HFFc6 (cell line): Measurements from ENCODE around the gene COL2A1. TPM values are rescaled to one million over a fixed set of nuclear protein-coding genes. Genes with fewer than 3 reads are reported as not detected.

Source experiments
- DNase-seq: peaks from one replicate; pipeline ENCODE4 v3.0.0-alpha.2; 2018
- H3K27ac Mint-ChIP-seq: 2 replicates; pipeline ENCODE4 v1.8.0; 2020; ENCODE audit warnings: mild to moderate bottlenecking, mixed read lengths
- H3K27me3 Mint-ChIP-seq: 2 replicates; pipeline ENCODE4 v1.8.0; 2021; ENCODE audit warnings: mild to moderate bottlenecking, moderate library complexity, mixed read lengths; ENCODE audit not compliant: insufficient read depth
- H3K36me3 Mint-ChIP-seq: 2 replicates; pipeline ENCODE4 v1.8.0; 2021; ENCODE audit warnings: low read depth, mixed read lengths
- H3K4me1 Mint-ChIP-seq: 2 replicates; pipeline ENCODE4 v1.8.0; 2020; ENCODE audit warnings: low read depth, mixed read lengths
- H3K4me3 Mint-ChIP-seq: 2 replicates; pipeline ENCODE4 v1.8.0; 2020; ENCODE audit warnings: mild to moderate bottlenecking, moderate library complexity, mixed read lengths
- H3K9me3 Mint-ChIP-seq: 2 replicates; pipeline ENCODE4 v1.8.0; 2020; ENCODE audit warnings: mild to moderate bottlenecking, mixed read lengths
- CTCF ChIP-seq: fragments of 200-600 bp; sonication (generic); IDR thresholded peaks from 2 replicates; pipeline ENCODE4 v1.5.0; 2021; ENCODE audit warnings: antibody characterized with exemption, mild to moderate bottlenecking
- total RNA-seq, 6 experiments: library from RNA; stranded (reverse); fragmentation: NEBNext Ultra II Directional; extraction: Animal tissue kit (Norgen Biotek cat#: 25700); gene quantifications; 2 replicates in 1 of 6; 3 replicates in 5 of 6; pipeline ENCODE4 v1.2.3, GENCODE V29; 2021

Gene COL2A1
- total RNA-seq, 6 experiments from 2014 or later: not detected

- no peaks in the 10 kb centered on the region for H3K9me3 Mint-ChIP-seq
- no peaks in the 10 kb centered on the region for H3K36me3 Mint-ChIP-seq
- DNase-seq: no peak
Measured at GRCh38 chr12:47987411-47988072, 16.7 kb downstream of the COL2A1 start.

GRCh38 chr12:47986832-47987231, 17.4 kb downstream of the COL2A1 start:
- no peak for TF ChIP-seq CTCF
- Mint-ChIP-seq H3K36me3 (no peaks in the 10 kb centered on the region), H3K27ac (no peak overlapping the region), H3K4me1 (peaks cover 14% of the 10 kb centered on the region; the same call in 1 of the 2 replicates), H3K4me3 (no peak overlapping the region), H3K9me3 (no peaks in the 10 kb centered on the region), H3K27me3 (peaks cover 47% of the 10 kb centered on the region)
- no peak for DNase-seq

More at GRCh38 chr12:47987411-47988072, 16.7 kb downstream of the COL2A1 start:
- Mint-ChIP-seq H3K4me3 (peak overlapping the region; percentile 26; the same call in 1 of the 2 replicates), H3K4me1 (peaks cover 14% of the 10 kb centered on the region; the same call in 1 of the 2 replicates), H3K27ac (no peak overlapping the region), H3K27me3 (peaks cover 41% of the 10 kb centered on the region)
- TF ChIP-seq CTCF: no peak

GRCh38 chr12:47986291-47986660, 18.0 kb downstream of the COL2A1 start:
- no peak for TF ChIP-seq CTCF
- no peaks in the 10 kb centered on the region for H3K36me3 Mint-ChIP-seq
- H3K4me1 Mint-ChIP-seq: peaks cover 14% of the 10 kb centered on the region; the same call in 1 of the 2 replicates
- H3K9me3 Mint-ChIP-seq: no peaks in the 10 kb centered on the region
- no peak for DNase-seq
- peaks cover 43% of the 10 kb centered on the region for H3K27me3 Mint-ChIP-seq
- H3K27ac Mint-ChIP-seq: no peak overlapping the region
- H3K4me3 Mint-ChIP-seq: no peak overlapping the region

DNA sequence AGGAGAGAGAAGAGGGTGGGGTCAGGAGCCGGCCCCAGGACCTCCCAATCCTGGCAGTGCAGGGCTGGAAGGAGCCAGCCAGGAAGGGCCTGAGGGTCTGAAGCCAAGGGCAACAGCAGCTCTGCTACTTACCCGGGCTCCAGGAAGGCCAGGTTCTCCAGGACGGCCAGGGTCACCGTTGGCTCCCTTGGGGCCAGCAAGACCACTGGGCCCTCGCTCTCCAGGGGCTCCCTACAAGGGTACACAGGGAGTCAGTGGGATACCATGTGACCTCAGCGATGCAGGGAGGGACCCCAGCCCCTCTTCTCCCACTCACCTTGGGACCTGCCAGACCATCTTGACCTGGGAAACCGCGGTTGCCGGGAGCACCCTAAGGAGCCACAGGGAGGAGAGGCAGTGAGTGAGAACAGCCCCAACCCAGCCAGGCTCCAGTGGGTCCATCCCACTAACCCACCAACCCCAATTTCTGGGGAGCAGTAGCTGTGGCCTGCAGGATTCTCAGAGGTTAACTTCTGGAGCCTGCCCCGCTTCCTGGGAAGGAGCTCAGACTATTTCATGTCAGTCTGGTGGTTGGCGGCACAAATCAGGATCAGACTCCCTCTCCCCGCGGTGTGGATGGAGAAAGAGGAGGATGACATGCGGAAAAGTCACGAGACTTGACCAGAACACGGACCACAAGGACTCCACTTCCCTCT, 18.5 kb downstream of the COL2A1 start:
- peaks cover 14% of the 10 kb centered on the region; the same call in 1 of the 2 replicates for H3K4me1 Mint-ChIP-seq
- no peak overlapping the region for H3K4me3 Mint-ChIP-seq
- no peak for DNase-seq
- no peaks in the 10 kb centered on the region for H3K9me3 Mint-ChIP-seq
- no peak for TF ChIP-seq CTCF
- H3K36me3 Mint-ChIP-seq: no peaks in the 10 kb centered on the region
- no peak overlapping the region for H3K27ac Mint-ChIP-seq
- H3K27me3 Mint-ChIP-seq: peaks cover 43% of the 10 kb centered on the region

DNA sequence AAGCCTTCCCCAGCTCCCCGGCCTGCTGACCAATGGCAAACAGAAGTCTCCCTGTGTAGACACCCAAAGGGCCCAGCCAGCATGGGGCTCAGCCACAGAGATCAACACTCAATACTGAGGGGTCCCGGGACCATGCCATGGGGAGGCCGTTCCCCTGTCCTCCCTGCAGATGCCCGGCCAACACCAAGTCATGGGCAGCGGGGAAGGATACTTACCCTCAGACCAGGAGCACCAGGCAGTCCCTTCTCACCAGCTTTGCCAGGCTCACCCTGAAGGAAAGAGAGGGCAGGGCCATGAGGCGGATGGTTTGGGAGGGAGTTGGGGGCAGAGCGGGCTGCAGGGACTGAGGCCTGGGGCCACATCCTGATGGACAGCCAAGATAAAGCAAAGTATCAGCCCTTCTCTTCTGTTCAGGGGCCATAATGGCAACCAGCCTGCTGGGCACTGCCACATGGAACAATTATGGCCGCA, 19.9 kb downstream of the COL2A1 start:
- TF ChIP-seq CTCF: no peak
- no peak overlapping the region for H3K4me3 Mint-ChIP-seq
- H3K36me3 Mint-ChIP-seq: no peaks in the 10 kb centered on the region
- no peak for DNase-seq
- H3K27ac Mint-ChIP-seq: no peak overlapping the region
- H3K4me1 Mint-ChIP-seq: peaks cover 14% of the 10 kb centered on the region; the same call in 1 of the 2 replicates
- H3K9me3 Mint-ChIP-seq: no peaks in the 10 kb centered on the region
- peaks cover 46% of the 10 kb centered on the region for H3K27me3 Mint-ChIP-seq
